NCI-H2107 treated with DMSO at 0.1 percent for 48 hours (cell line): ENCODE results near the gene SIN3A.

Experiments
- DNase-seq: peaks from one replicate; lab custom pipeline; 2025; ENCODE audit not compliant: unreplicated experiment; lab: John Stamatoyannopoulos, UW

The SIN3A gene

DNA sequence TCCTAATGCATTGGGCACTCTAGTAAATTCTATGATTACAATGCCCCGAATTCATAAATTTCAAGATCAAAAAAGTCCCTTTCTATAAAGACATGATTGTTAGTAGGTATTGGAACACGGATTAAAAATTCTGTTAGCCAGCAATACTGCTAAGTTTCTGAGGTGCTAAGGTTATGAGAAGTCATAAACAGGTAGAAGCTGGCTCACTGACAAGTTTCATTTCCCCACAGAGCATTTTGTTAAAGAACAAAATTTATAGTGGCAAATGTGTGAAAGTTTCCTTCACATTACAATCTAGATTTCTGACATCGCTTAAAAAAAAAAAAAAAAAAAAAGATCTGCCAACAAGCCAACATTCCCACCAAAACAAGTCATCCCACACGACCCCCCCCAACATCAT is 70.7 kb downstream of the SIN3A start:
- DNase-seq: no peak

DNA sequence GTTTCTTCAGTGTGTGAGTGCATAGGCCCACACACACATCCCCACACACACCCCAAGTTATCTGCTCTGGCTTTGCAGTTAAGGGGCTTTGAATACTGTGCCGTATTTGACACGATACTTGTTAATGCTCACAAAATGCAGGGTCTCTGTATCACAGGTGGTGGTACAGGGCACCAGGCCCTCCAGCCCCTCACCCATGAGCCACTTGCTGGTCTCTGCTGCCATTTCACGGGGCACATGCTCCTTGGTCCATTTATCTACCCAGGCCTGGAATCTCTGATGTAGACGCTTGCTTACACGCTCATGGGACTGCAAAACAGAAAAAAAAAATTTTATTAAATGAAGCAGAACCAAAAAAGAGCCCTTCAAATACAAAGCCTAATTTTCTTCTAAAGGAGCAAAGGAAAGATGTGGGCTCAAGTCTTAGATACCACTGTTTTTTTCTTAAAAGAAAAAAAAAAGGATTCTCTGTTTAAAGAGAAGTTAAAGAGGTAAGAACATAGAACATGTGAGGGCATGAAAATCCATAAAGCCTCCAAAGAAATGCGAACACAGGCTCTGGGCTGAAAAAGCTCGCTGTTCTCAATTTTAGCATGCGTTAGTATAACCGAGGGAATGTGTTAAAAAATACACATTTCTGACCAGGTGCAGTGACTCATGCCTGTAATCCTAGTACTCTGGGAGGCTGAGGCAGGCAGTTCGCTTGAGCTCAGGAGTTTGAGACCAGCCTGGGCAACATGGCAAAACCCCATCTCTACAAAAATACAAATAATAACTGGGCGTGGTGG is 79.4 kb downstream of the SIN3A start:
- no peak for DNase-seq

DNA sequence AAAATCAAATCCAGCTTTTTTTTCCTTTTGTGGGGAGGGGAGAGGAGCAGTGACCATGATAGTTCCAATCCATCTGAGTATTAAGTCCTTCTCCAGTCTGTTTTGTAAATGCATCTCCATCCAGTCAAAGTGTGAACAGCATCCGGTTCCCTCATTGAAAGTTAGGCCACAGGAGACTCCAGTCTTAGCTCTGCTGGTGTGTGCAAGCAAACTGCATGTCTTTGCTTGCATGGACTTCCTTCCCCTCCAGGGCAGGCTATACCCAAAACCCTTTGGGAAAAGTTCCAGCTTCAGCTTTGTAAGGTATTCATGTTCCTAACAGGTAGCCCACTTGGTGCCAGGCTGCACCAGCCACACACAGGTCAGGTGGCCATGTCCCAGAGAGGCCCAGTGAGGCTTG is 80.0 kb downstream of the SIN3A start:
- DNase-seq: no peak

DNA sequence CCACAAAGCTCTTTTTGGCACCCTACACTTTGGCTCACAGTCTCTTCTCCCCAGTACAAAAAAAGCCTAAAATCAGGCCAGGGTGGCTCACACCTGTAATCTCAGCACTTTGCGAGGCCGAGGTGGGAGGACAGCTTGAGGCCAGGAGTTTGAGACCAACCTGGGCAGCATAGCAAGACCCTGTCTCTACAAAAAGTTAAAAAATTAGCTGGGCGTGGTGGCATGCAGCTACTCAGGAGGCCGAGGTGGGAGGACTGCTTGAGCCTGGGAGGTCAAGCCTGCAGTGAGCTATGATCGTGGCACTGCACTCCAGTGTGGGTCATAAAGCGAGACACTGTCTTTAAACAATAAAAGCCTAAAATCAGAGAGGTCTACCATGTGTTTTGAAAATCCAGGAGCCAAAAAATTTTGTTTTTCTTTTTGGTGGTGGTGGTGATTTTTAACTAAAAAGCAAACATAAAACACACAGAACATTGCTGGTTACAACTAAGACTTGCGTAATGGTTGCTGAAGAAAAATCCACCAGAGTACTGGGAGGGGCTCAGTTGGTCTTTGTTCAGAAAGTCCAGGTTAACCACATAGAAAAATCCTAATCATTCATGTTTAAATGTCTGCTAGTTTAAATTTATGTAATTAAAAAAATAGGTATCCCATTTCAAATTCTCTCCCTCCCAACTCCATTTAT is 81.5 kb downstream of the SIN3A start:
- no peak for DNase-seq

DNA sequence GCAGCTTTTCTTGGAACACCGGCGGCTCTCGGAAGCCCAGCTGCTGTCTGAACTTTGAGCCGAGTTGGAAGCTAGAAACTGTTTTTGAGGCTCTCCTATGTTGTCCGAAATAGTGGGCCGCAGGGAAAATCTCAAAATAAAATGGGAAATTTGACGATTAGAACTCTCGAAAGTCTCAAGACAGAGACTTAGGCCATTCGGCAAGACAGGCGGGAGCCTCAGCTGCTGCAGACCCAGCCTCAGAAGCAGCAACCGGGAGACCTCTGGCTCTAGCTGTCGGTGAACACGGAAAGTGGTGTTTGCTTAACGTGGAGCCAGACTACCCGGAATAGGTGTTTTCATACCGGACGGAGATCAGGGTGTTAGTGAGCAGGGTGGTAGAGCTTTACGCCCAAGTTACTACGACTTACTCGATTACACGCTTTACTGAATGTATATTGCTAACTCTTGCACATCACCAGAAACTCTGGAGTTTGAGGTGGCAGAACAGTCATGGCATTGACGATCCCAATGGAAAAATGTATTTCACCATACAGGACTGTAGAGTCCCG is 82.7 kb downstream of the SIN3A start:
- no peak for DNase-seq

DNA sequence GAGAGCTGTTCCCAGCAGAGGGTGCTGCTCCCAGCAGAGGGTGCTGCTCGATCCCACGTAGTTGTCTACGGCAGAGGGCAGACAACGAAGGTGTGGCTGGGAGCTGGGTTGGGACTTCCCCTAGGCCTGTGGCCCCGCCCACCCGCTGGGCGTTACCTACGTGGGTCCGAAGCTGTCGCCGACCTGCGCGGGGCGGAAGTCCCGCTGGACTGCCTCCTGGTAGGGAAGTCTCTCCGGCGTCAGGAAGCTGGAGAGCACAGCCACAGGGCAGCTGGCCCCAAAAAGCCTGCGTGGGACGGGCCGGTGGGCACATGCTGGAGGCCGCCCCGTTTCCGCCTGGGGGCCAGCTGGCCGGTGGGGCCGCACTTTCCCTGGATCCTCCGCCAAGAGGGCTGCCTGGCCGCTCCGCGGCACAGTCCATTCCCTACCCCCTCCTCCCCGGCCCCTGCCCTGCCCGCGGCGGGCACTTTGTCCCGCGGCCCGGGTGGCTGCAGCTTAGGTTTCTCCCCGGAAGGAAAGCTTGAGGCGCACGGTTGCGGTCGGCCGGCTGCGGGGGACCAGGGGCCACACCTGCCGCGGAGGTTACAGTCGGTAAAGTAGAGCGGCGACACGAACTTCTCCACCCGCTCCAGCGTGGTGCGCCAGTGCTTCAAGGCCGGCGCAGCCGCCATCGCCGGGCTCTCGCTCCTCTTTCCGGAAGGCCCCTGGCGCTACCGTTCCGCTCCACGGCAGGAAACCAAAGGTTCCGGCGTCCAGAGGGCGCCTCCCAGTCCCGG is 83.4 kb downstream of the SIN3A start, which contains the start of gene MAN2C1:
MAN2C1 (minus strand) TSS at position 695 of the 776 bp plus-strand sequence; CDS start at position 671, 24 bp downstream.
- peak; percentile 77 for DNase-seq

DNA sequence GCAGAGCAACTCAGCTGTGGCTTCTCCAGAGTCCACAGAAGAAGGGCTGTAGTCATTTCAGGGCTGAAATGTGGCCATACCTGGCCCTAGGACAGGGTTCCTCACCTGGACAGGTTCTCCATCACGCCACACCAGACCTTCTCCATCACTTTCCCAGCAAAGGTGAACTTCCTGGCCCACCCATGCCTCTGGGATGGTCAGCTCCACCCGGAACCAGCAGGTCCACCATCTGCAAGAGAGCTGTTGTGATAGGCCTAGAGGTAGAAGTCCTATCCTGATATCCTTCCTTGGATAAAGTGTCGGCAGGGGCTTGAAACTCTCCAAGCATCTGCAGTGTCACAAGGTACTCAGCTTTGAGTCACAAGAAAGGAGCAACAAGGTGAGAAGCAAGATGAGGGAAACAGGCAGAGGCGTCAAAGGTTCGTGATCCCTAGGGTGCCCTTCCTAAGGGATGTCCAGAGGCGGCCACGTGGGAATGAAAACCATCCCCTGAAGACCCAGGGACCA is 84.0 kb downstream of the SIN3A start:
- no peak for DNase-seq

DNA sequence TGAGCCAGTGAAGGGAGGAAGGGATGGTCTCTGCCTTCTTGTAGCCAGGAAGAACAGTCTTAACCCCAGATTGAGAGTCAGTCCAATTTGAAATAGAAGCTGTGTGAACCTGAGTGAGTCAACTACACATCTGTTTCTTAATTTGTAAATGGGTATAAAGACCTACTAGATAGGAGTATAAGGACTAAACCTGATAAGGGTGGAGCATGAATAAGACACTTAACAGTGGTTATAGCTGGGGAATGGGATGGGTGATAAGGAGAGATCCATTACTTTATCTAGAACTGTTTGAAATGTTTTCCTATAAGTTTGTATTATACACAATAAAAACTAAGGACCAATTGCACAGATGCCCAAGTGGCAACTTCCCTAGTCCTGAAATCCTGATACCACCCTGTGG is 84.5 kb downstream of the SIN3A start:
- no peak for DNase-seq

DNA sequence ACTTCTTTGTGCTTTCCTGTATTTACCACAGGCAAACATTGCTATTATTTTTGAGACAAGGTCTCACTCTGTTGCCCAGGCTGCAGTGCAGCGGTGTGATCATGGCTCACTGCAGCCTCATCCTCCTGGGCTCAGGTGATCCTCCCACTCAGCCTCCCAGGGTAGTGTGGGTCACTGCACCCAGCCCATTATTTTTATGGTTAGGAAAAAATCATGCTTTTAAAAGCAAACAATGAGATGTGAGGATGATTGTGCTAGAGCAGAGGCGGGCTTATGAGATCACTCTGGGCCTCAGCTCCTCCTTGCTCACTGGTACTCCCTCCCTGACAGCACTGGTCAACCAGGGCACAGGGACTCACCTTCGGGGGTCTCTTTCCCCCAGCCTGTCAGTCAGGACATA is 85.3 kb downstream of the SIN3A start:
- no peak for DNase-seq

DNA sequence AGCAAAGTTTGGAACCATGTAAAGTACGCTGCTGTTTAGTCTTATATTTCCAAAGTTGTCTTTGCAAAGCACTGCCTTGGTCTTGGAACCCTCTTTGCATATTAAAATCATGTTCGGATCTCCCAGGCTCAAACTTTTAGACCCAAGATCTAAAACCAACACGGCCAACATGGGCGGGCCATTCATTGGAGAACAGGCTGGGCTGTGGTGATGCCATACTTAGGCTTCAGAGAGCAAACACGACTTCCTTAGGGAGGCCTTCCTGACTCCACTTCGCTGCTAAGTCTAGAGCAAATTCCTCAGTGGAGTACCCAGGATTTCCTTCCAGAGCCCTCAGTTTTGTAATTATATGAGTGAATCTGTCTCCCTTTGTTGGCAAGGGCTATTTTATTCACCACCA is 86.6 kb downstream of the SIN3A start:
- DNase-seq: no peak

DNA sequence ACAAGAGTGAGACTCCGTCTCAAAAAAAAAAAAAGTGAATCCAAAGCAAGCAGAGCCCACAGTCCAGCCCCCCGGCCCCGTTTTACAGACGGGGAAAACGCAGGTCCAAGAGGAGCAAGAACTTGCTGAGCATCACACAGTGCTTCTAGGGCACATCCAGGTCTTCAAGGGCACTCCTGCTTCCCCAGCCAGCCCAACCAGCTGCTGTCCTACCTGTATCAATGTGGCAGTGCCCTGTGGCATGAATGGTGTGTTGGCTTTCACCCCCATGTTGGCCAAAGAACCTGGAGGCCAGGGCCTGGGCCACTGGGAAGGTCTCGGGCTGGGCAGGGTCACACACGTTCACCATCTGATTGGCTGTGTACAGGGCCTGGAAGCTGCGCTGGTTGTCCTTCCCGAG is 87.7 kb downstream of the SIN3A start:
- DNase-seq: no peak

DNA sequence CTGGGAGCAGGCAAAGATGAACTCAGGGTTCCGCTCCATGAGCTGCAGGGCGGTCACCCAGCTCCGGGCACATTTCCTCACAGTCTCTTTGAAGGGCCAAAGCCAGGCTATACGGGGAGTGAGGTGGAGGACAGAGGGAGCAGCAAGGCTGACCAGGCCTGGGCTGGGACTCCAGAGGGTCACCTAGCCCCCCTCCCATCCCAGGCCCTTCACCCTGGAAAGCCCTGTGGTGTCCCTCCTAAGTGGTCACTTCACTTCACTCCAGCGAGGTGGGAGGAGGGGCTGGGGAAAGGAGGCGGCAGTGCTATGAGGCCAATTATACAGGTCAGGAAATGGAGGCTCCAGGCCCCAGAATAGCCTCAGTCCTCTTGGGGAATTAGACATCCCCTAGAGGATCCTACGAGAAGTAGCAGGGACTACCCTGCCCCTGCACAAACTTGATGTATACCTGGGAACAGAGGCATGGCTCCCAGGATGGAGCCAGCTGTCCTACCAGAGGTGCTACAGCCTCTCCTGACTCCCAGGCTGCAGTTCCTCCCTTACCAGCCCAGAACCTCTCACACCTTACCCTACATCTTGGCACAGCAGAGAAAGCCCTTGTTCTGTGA is 88.7 kb downstream of the SIN3A start:
- DNase-seq: no peak

DNA sequence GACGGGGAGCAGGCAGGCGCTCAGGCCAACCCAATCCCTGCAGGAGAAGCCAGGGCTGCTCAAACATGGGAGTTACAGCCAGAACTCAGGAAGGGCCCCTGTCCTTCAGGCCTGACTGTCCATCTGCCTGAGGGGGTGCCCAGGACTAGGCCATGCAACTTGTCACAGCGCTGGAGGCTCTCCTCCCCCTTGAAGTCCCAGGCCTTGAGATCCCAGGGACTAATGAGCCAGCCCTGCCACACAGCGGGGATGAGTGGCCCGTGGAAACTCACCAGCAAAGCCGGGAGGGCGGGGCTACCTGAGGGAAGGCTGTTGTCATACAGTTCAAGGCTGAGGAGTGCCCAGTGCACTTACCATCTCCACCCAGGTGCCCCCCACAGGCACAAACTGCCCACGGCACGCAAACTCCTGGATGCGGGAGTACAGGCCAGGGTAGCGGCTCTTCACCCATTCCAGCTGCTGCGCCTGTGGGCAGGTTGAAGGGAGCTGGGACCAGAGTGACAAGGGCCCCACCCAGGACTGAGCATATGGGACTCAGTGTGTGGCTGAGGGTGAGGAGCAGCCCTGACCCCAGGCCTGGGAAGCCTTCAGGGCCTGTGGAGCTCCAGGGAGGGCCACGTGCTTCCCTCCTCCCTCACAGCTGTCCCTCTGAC is 89.4 kb downstream of the SIN3A start:
- DNase-seq: no peak

DNA sequence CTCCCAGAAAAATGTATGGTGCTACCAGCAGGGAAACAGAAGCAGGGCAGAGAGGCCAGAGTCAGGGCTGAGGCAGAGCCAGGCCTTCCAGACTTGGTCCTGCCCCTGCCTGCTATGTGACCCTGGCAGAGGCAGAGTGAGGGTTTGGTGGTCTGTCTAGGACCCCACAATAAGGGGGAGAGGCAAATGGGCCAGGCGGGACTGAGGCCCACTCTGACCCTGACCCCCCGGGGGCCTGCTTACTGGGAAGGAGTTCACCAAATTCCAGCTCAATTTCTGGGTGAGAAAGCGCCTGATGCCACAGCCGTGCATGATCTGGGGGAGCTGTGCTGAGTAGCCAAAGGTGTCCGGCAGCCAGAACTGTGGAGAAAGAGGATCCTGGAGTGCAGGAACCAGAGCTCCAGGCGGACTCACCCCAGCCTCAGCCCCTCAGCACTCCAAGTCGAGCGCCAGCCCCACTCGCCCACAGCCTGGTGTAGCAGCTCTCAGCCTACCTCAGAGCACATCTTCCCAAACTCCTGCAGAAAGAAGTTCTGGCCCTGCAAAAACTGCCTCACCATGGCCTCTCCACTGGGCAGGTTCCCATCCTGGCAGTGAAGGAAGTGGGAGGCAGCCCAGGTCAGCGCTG is 90.0 kb downstream of the SIN3A start:
- DNase-seq: no peak

DNA sequence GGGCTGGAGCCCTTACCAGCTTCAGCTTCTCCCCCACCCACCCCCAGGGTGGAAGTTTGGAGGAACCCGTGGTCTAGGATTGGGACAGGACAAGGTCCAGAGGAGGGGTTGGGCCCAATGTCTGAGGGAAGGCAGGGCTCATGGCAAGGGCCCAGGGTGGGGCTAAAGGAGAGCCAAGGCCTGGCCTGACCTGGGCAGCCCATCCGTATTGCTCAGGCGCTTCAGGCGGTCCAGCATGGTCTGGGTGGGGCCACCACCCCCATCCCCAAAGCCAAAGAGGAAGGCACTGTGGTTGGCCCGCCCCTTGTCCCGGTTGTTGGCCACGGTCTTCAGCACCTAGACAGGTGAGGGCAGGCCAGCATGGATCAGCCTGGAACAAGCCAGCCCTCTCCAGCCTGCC is 90.6 kb downstream of the SIN3A start:
- no peak for DNase-seq

DNA sequence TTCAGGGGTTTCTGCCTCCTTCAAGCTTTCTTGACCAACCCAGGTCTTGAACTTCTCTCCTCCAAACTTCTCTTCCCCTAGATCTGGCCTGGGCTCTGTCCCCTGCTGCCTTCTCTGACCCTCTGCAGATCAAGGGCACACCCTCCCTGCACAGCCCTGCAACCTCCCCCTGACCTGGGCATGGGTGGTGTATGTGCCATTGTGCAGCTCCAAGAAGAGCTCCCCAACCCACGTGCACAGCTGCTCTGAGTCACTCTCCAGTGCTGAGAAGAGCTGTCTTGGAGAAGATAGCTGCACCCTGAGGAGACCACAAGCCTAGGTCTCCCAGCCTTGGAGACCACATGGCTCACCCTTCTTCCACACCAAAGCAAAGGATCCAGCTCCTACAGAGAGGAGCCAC is 91.1 kb downstream of the SIN3A start:
- DNase-seq: no peak

DNA sequence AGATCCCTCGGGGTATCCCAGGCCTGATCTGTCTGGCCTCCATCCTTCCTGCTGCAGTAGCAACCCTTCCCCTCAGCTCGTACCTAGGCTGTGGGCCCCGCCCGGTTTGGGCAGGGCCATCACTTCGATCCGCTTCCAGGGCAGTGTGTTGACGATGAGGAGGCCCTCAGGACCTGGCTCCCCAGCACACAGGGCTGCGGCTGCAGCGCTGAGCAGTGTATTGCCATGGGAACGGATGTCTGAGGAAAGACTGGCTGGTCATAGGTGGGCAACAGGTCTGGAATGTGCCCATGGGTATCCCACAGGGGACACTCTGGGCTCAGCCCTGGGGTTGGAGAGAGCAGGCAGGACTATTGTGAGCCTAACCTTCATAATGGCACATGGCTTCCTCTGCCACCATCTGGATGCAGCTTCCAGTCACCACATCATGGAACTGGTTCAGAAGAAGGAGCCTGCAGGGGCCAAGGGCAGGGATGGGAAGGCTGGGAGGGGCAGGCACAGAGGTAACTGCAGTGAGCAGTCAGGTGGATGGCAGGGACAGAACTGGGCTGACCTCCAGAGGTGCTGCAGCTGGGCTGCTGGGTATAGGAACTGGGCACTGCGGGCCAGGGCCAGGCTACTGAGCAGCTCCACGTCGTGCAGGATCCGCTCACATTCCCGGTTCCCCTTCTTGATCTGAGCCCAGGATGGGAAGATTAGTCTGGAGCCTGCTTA is 91.8 kb downstream of the SIN3A start:
- DNase-seq: no peak

DNA sequence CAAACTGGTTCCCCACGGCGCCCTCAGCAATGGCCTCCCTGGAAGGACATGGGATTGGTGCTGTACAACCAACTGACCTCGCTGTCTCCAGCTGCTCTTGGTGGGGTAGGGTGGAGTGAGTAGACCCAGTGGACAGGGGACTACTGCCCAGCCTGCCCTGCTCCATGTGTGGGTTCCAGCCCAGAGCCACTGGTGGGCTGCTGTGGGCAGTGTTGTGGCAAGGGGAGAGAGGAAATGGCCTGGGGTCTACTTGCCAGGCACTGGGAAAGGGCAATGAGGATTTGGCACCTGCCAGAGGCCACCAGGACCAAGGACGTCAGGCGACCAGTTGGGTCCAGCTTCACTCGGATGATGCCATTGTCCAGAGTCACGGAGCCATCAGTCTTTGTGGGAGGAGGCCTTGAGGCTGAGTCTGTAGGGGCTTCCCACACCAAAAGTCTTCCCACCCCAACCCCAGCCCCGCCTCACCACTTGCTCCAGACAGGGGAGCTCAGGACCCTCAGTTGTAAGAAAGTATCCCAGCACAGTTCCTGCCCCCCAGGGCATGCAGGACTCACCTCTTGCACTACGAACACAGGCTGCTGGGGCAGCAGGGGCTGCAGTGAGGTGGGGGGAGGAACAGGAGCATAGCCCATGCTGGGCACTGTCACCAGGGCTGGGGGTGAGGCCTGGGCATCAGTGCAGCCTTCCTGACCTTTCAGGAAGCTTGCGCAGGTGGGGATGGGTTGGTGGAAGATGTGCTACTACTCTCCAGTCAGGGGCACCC is 92.5 kb downstream of the SIN3A start:
- no peak for DNase-seq
